ENCODE results near the gene TRIM46.

DNA sequence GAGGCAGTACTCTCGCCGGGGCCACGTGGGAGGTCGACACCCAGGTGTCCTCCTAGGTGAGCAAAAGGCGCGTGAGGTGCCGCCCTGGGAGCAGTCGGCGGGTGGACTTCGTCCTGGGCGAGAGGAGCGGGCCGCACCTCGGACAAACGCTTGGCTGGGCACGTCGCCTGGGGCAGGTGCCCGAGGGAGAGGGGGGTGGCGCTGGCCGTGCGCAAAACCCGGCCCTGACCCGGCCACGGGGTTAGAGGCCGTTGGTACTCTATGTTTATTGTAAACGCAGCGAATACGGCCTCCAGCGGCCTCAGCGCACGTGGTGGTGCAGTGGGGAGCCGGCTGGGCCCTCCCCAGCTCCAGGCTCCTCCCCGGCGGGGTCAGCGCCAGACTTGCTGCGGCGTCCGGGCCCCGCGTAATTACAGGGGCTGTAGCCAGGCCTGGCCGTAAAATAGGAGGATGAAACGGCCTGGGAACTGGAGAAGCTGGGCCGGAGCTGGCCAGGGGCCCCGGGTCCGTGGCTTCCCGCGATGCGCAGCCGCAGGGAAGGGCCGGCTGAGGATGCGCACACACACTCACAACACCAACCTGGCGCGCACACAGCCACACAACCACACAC is 47.6 kb upstream of the TRIM46 start:
- TF ChIP-seq, protein P1, sequence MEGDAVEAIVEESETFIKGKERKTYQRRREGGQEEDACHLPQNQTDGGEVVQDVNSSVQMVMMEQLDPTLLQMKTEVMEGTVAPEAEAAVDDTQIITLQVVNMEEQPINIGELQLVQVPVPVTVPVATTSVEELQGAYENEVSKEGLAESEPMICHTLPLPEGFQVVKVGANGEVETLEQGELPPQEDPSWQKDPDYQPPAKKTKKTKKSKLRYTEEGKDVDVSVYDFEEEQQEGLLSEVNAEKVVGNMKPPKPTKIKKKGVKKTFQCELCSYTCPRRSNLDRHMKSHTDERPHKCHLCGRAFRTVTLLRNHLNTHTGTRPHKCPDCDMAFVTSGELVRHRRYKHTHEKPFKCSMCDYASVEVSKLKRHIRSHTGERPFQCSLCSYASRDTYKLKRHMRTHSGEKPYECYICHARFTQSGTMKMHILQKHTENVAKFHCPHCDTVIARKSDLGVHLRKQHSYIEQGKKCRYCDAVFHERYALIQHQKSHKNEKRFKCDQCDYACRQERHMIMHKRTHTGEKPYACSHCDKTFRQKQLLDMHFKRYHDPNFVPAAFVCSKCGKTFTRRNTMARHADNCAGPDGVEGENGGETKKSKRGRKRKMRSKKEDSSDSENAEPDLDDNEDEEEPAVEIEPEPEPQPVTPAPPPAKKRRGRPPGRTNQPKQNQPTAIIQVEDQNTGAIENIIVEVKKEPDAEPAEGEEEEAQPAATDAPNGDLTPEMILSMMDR (IDR thresholded peaks at IDR 0.05; ENCODE audit: insufficient read depth, low read length, poor library complexity, severe bottlenecking), result no peak
- TF ChIP-seq EZH2phosphoT487 (conservative IDR thresholded peaks at IDR 0.05; ENCODE audit: low read length), result no peak
